ENCODE measurements around the gene BCL2. TPM values are rescaled to one million over a fixed set of nuclear protein-coding genes. Genes with fewer than 3 reads are reported as not detected.

BCL2 gene
- total RNA-seq, 1 donor from 2014 or later: 20.5 TPM

DNA sequence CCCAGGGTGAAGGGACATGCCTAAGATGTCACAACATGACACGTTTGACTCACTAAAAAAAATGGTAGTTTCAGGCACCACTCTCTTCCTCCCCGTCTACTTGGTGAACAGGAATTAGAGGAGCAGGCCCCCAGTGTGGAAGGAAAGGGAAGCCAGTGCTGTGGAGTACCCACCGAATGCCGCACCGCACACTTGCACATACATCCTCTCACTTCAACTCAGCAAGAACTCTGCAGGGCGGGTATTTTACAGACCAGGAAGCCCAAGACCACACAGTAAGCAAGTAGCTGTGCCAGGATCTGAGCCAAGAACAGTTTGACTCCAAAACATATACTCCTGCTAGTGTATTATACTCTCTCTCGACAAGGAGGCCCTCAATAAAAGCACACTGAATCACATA is 69.8 kb downstream of the BCL2 start:
- H3K27me3 ChIP-seq: no peaks in the 10 kb centered on the region
- TF ChIP-seq, protein P1, sequence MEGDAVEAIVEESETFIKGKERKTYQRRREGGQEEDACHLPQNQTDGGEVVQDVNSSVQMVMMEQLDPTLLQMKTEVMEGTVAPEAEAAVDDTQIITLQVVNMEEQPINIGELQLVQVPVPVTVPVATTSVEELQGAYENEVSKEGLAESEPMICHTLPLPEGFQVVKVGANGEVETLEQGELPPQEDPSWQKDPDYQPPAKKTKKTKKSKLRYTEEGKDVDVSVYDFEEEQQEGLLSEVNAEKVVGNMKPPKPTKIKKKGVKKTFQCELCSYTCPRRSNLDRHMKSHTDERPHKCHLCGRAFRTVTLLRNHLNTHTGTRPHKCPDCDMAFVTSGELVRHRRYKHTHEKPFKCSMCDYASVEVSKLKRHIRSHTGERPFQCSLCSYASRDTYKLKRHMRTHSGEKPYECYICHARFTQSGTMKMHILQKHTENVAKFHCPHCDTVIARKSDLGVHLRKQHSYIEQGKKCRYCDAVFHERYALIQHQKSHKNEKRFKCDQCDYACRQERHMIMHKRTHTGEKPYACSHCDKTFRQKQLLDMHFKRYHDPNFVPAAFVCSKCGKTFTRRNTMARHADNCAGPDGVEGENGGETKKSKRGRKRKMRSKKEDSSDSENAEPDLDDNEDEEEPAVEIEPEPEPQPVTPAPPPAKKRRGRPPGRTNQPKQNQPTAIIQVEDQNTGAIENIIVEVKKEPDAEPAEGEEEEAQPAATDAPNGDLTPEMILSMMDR (IDR thresholded peaks at IDR 0.05): no peak
- H3K4me1 ChIP-seq: peaks cover 0 to 5% of the 10 kb centered on the region in 2 donors
- no peaks in the 10 kb centered on the region for H3K9me3 ChIP-seq
- no peak overlapping the region for H3K27ac ChIP-seq
- no peak for DNase-seq (ENCODE audit: low spot score in 2 of 2)
- intact Hi-C loops (cut with DNase I): no loop called here
- H3K4me3 ChIP-seq: no peak overlapping the region
- no peaks in the 10 kb centered on the region for H3K36me3 ChIP-seq

DNA sequence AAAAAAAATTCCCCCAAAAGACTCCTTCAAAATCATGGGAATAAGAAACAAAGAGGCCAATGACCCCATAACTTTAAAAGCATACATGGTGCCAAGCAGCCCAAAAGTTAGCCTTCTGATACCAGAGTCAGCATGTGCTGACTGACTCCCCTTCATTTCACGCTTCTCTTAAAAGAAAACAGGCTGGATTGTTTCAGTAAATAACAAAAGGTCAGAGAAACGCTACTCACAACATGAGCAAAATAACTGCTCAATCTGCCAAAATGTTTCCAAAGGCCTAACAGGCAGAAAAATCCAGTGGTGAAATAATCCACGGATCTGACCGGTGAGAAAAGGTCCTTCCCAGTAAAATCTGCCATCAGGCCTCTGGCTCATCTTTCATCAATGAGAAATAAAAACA is 71.6 kb downstream of the BCL2 start:
- H3K27ac ChIP-seq: no peak overlapping the region
- no peak for DNase-seq (ENCODE audit: low spot score in 2 of 2)
- TF ChIP-seq, protein P1 (IDR thresholded peaks at IDR 0.05): no peak
- H3K4me1 ChIP-seq: peaks cover 0 to 2% of the 10 kb centered on the region in 2 donors
- no peaks in the 10 kb centered on the region for H3K9me3 ChIP-seq
- no peak overlapping the region for H3K4me3 ChIP-seq
- intact Hi-C loops (cut with DNase I): no loop called here
- no peaks in the 10 kb centered on the region for H3K36me3 ChIP-seq
- no peaks in the 10 kb centered on the region for H3K27me3 ChIP-seq

DNA sequence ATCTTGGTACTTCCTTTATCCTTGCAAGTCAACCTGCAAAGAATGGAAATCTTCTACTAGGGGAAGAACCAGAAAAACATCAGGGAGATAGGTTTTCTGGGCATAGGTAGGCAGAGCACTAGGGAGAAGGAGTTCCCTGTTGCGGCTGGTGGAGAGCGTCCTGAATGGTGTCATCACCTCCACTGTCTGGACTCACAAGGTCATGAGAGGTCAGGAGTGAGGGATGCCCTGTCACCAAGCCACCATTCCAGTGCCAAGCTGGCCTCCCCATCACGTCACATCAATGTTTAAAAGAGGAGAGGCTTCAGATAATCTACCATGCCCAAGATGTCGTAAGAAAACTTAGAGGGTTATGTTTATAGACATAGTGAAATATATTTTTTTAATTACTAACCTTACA is 72.1 kb downstream of the BCL2 start:
- intact Hi-C loops (cut with DNase I): no loop called here
- Histone ChIP-seq H3K4me1 (peaks cover 0 to 2% of the 10 kb centered on the region in 2 donors), H3K27ac (no peak overlapping the region), H3K4me3 (no peak overlapping the region), H3K9me3 (no peaks in the 10 kb centered on the region), H3K27me3 (no peaks in the 10 kb centered on the region), H3K36me3 (no peaks in the 10 kb centered on the region)
- DNase-seq (ENCODE audit: low spot score in 2 of 2): no peak
- TF ChIP-seq, protein P1 (IDR thresholded peaks at IDR 0.05): no peak

DNA sequence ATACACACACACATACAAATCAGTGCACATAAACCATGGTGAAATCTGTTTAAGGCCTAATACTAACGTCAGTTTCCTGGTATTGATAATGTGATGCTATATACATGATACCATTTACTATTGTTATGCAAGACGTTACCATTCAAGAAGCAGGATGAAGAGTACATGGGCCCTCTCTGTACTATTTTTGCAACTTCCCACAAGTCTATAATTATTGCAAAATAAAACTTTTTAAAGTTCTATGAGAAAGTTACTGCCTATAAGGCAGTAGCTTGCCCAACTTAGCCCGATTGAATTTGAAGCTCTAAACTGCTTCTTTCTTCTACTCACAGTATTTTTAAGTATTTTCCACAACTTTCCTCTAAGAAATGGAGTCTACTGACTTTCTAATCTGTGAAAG is 74.0 kb downstream of the BCL2 start:
- no peaks in the 10 kb centered on the region for H3K27me3 ChIP-seq
- no peak overlapping the region for H3K27ac ChIP-seq
- TF ChIP-seq, protein P1 (IDR thresholded peaks at IDR 0.05): no peak
- no peak overlapping the region for H3K4me3 ChIP-seq
- peaks cover 0 to 2% of the 10 kb centered on the region in 2 donors for H3K4me1 ChIP-seq
- intact Hi-C loops (cut with DNase I): no loop called here
- H3K9me3 ChIP-seq: no peaks in the 10 kb centered on the region
- no peaks in the 10 kb centered on the region for H3K36me3 ChIP-seq
- DNase-seq (ENCODE audit: low spot score in 2 of 2): no peak

DNA sequence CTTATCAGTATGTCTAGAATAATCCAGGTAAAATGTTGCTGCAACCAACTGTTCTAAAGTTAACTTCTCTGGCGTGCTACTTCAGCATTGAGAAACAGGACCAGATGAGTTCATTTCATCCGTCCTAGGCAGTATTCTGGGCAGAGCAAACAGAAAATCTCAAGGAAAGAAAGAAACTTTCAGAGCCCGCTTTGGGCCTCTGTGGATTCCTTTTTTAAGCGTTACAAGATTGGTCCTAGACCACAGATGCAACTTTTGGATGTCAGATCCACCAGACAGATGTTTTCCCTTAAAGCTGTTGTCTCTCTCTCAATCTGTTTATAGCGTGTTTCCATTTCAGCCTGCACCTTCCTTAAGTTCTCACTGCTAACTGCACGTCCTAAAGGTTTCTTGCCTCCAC is 75.0 kb downstream of the BCL2 start:
- H3K36me3 ChIP-seq: no peaks in the 10 kb centered on the region
- TF ChIP-seq, protein P1 (IDR thresholded peaks at IDR 0.05): no peak
- no peak overlapping the region for H3K27ac ChIP-seq
- H3K4me1 ChIP-seq: peaks cover 0 to 7% of the 10 kb centered on the region in 2 donors
- intact Hi-C loops (cut with DNase I): no loop called here
- no peak overlapping the region for H3K4me3 ChIP-seq
- no peak for DNase-seq (ENCODE audit: low spot score in 2 of 2)
- no peaks in the 10 kb centered on the region for H3K9me3 ChIP-seq
- H3K27me3 ChIP-seq: no peaks in the 10 kb centered on the region

DNA sequence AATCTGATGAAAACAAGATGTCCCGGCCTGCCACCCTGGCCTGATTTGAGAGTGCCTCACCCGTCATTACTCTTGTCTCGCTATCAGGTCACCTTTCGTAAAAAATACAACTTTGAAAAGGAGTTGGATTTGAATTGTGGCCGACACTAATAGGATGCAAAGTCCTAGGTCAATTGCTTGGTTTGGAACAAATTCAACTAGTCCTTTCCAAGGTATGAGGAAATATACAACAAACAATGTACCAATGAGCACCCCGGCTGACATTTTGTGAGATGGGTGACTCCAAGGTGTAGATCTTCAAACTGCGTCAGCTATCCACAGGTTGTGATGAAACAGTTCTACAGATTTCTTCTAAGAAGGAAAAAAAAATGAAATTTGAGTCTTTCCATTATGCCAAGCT is 77.8 kb downstream of the BCL2 start:
- Histone ChIP-seq H3K4me1 (peaks cover 0 to 24% of the 10 kb centered on the region in 2 donors), H3K36me3 (no peaks in the 10 kb centered on the region), H3K27ac (no peak overlapping the region), H3K4me3 (no peak overlapping the region), H3K27me3 (no peaks in the 10 kb centered on the region), H3K9me3 (no peaks in the 10 kb centered on the region)
- intact Hi-C loops (cut with DNase I): no loop called here
- TF ChIP-seq, protein P1 (IDR thresholded peaks at IDR 0.05): no peak
- DNase-seq (ENCODE audit: low spot score in 2 of 2): no peak

Measured in ascending aorta (tissue), 2 donors.